Measurements from ENCODE around the gene PTGS1.
"Not testable (repeated sequence)": the region's sequence is repeated elsewhere in the genome, so short reads cannot be mapped to it uniquely, and the experiment has no call there.

PTGS1 gene

DNA sequence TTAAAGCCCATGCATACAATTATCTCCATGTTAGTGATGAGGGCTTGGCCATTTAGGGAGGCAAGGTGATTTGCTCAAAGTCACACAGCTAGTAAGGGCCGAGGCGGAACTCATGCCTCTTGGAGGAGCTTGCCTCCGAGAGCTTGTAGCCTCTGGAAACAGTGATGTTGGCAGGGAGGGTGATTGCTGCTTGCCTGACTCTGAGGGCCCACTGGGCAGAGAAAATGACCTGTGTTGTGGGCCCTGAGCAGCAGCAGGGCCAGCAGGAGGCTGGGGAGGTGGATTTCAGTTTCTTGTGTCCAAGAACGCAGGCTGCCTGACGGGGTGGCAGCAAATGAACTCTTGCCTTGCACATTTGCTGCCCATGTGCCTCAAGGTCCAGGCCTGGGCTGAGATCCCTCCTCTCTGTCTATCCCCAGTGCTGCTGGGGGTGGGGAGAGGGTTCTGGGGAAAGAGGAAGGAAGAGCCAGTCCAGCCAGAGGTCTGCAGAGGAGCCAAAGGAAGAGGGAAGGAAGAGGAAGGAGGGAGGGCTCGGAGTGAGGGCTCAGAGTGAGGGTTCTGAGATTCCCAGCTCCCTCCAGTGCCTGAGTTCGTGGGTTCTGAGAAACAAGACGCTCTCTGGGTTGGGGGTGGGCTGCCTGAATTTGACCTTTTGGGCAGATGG lies 16.2 kb upstream of the PTGS1 start:
- CTCF ChIA-PET, result interaction anchor here (0.9 to 14.5 kb wide), 9 partner anchors 11 to 255 kb away, joined by 3 to 277 read pairs (median 4); partner anchors contain the start of gene PTGS1
- no peak for DNase-seq
- Histone ChIP-seq H3K27me3 (replicated peaks in 2 of 5; ENCODE audit: control insufficient read depth in 4 of 5, insufficient read depth in 5 of 5, low read length in 4 of 5) (no peaks in the 10 kb centered on the region), H3K9me3 (ENCODE audit: control extremely low read depth in 1 of 5, control insufficient read depth in 4 of 5, insufficient read depth in 2 of 5, low read depth in 1 of 5, low read length in 4 of 5) (peaks cover 0 to 9% (median 3%) of the 10 kb centered on the region in 5 experiments), H3K36me3 (ENCODE audit: control insufficient read depth in 4 of 4, insufficient read depth in 4 of 4, low read length in 3 of 4) (no peaks in the 10 kb centered on the region), H3K4me1 (ENCODE audit: control extremely low read depth in 1 of 4, control insufficient read depth in 4 of 4, insufficient read depth in 4 of 4, low read length in 3 of 4) (peaks cover 0 to 17% (median 12%) of the 10 kb centered on the region in 4 experiments), H3K27ac (ENCODE audit: insufficient read depth in 1 of 2, low read depth in 1 of 2, low read length in 2 of 2, poor library complexity in 1 of 2, severe bottlenecking in 2 of 2) (no peak overlapping the region), H3K4me3 (ENCODE audit: control insufficient read depth in 1 of 7, extremely low read depth in 1 of 7, insufficient read depth in 4 of 7, low read depth in 2 of 7, low read length in 6 of 7) (no peak overlapping the region)
- WGBS (ENCODE audit: insufficient coverage), result 71% methylated on average over 5 of the region's 8 CpGs
- POLR2A ChIA-PET, result no interaction called here

DNA sequence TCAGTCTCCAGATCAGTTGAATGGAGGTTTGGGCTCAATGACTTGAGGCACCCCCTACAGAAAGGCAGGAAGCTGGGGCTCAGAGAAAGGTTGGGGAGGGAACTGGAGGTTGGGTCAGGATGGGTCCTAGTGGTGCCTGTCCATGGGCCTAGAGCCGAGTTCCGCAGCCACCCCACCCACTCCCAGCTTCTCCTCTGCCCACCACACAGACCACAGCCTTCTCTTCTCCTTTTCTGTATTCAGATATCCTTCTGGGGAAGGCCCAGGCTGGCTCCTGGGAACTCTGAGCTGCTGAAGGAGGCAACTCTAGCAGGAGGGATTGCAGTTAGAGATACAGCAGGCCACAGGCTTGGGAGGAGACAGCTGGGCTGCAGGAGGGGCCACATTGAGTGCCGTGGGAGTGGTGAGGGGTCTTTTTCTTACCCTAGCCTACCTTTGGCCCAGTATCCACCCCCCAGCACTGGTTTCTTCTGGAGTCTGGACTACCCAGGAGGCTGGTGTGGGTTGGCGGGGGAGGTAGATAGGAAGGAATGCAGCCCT lies 15.4 kb upstream of the PTGS1 start:
- Histone ChIP-seq H3K27ac (ENCODE audit: insufficient read depth in 1 of 2, low read depth in 1 of 2, low read length in 2 of 2, poor library complexity in 1 of 2, severe bottlenecking in 2 of 2) (no peak overlapping the region), H3K36me3 (ENCODE audit: control insufficient read depth in 4 of 4, insufficient read depth in 4 of 4, low read length in 3 of 4) (no peaks in the 10 kb centered on the region), H3K27me3 (replicated peaks in 2 of 5; ENCODE audit: control insufficient read depth in 4 of 5, insufficient read depth in 5 of 5, low read length in 4 of 5) (no peaks in the 10 kb centered on the region), H3K4me1 (ENCODE audit: control extremely low read depth in 1 of 4, control insufficient read depth in 4 of 4, insufficient read depth in 4 of 4, low read length in 3 of 4) (peaks cover 0 to 17% (median 10%) of the 10 kb centered on the region in 4 experiments), H3K4me3 (ENCODE audit: control insufficient read depth in 1 of 7, extremely low read depth in 1 of 7, insufficient read depth in 4 of 7, low read depth in 2 of 7, low read length in 6 of 7) (no peak overlapping the region), H3K9me3 (ENCODE audit: control extremely low read depth in 1 of 5, control insufficient read depth in 4 of 5, insufficient read depth in 2 of 5, low read depth in 1 of 5, low read length in 4 of 5) (peaks cover 0 to 9% (median 3%) of the 10 kb centered on the region in 5 experiments)
- POLR2A ChIA-PET, result no interaction called here
- no peak for DNase-seq
- 100% methylated on average over 2 of the region's 4 CpGs for WGBS (ENCODE audit: insufficient coverage)
- CTCF ChIA-PET, result interaction anchor here (0.9 to 14.5 kb wide), 12 partner anchors 11 to 256 kb away, joined by 3 to 277 read pairs (median 3); partner anchors contain the start of gene PTGS1

DNA sequence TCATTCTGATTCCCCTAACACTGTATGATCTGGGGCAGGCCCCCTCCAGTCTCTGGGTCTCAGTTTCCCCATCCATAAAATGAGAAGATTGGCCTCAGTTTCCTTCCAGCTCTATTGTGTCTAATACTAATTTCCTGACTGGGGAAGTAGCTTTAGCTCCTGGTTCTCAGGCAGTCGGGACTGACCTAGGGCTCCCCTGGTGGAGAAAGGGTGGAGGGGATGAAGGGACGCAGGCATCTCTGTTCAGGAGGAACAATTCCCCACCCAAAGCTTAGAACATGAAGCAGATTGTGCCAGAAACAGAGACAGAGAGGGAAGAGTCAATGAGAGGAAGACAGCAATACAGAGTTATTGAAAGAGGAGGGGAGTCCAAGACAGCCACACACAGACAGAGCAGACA lies 14.2 kb upstream of the PTGS1 start:
- DNase-seq, result no peak
- 85% methylated on average over 2 of the region's 2 CpGs for WGBS (ENCODE audit: insufficient coverage)
- H3K36me3 ChIP-seq (ENCODE audit: control insufficient read depth in 4 of 4, insufficient read depth in 4 of 4, low read length in 3 of 4), result no peaks in the 10 kb centered on the region
- H3K4me3 ChIP-seq (ENCODE audit: control insufficient read depth in 1 of 7, extremely low read depth in 1 of 7, insufficient read depth in 4 of 7, low read depth in 2 of 7, low read length in 6 of 7), result no peak overlapping the region
- POLR2A ChIA-PET, result no interaction called here
- H3K27ac ChIP-seq (ENCODE audit: insufficient read depth in 1 of 2, low read depth in 1 of 2, low read length in 2 of 2, poor library complexity in 1 of 2, severe bottlenecking in 2 of 2), result no peak overlapping the region
- CTCF ChIA-PET, result interaction anchor here (1.1 to 14.5 kb wide), 8 partner anchors 11 to 232 kb away, joined by 3 to 277 read pairs (median 4); partner anchors contain the start of gene PTGS1
- H3K9me3 ChIP-seq (ENCODE audit: control extremely low read depth in 1 of 5, control insufficient read depth in 4 of 5, insufficient read depth in 2 of 5, low read depth in 1 of 5, low read length in 4 of 5), result peaks cover 0 to 9% (median 3%) of the 10 kb centered on the region in 5 experiments
- peaks cover 0 to 20% (median 10%) of the 10 kb centered on the region in 4 experiments for H3K4me1 ChIP-seq (ENCODE audit: control extremely low read depth in 1 of 4, control insufficient read depth in 4 of 4, insufficient read depth in 4 of 4, low read length in 3 of 4)
- no peaks in the 10 kb centered on the region for H3K27me3 ChIP-seq (replicated peaks in 2 of 5; ENCODE audit: control insufficient read depth in 4 of 5, insufficient read depth in 5 of 5, low read length in 4 of 5)

DNA sequence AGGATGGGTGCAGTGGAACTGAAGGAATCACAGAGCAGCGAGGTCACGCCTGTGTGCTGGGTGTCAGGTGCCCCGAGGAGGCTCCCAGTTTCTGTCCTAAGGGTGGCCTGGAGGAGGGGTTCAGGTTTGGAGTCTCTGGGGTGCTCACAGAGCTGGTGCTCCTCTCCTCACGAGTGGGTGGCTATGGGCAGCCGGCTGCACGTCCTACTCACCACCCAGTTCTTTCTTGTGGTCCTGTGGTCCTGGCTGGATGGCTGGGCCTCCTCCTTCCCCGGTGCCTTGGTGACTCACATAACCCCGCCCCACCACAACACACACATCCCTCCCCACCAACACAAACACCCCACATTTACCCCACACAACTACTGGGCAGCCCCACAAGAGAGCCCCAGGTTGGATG lies 9.9 kb upstream of the PTGS1 start:
- Histone ChIP-seq H3K4me3 (ENCODE audit: control insufficient read depth in 1 of 7, extremely low read depth in 1 of 7, insufficient read depth in 4 of 7, low read depth in 2 of 7, low read length in 6 of 7) (no peak overlapping the region), H3K4me1 (ENCODE audit: control extremely low read depth in 1 of 4, control insufficient read depth in 4 of 4, insufficient read depth in 4 of 4, low read length in 3 of 4) (peaks cover 0 to 3% (median 0%) of the 10 kb centered on the region in 4 experiments), H3K9me3 (ENCODE audit: control extremely low read depth in 1 of 5, control insufficient read depth in 4 of 5, insufficient read depth in 2 of 5, low read depth in 1 of 5, low read length in 4 of 5) (peaks cover 0 to 4% (median 0%) of the 10 kb centered on the region in 5 experiments), H3K27ac (ENCODE audit: insufficient read depth in 1 of 2, low read depth in 1 of 2, low read length in 2 of 2, poor library complexity in 1 of 2, severe bottlenecking in 2 of 2) (no peak overlapping the region), H3K27me3 (replicated peaks in 2 of 5; ENCODE audit: control insufficient read depth in 4 of 5, insufficient read depth in 5 of 5, low read length in 4 of 5) (no peaks in the 10 kb centered on the region), H3K36me3 (ENCODE audit: control insufficient read depth in 4 of 4, insufficient read depth in 4 of 4, low read length in 3 of 4) (no peaks in the 10 kb centered on the region)
- POLR2A ChIA-PET, result no interaction called here
- CTCF ChIA-PET, result interaction anchor here (2.7 kb wide), 1 partner anchor 11 kb away, joined by 13 read pairs; no protein-coding TSS in a partner anchor
- 96% methylated on average over 4 of the region's 8 CpGs for WGBS (ENCODE audit: insufficient coverage)
- DNase-seq, result no peak

DNA sequence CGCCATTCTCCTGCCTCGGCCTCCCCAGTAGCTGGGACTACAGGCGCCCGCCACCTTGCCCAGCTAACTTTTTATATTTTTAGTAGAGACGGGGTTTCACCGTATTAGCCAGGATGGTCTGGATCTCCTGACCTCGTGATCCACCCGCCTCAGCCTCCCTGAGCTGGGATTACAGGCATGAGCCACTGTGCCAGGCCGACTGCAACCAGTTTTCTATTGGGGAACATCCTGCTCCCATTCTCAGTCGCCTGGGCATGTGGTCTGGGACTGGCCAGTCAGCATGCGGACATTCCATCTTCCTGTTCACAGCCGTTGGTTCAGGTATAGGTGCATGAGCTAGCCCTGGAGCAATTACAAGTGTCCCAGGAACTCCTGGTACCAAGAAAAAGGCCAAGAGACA lies 7.7 kb upstream of the PTGS1 start:
- DNase-seq; H3K4me1 ChIP-seq (ENCODE audit: control extremely low read depth in 1 of 4, control insufficient read depth in 4 of 4, insufficient read depth in 4 of 4, low read length in 3 of 4); POLR2A ChIA-PET; H3K27me3 ChIP-seq (replicated peaks in 2 of 5; ENCODE audit: control insufficient read depth in 4 of 5, insufficient read depth in 5 of 5, low read length in 4 of 5); H3K27ac ChIP-seq (ENCODE audit: insufficient read depth in 1 of 2, low read depth in 1 of 2, low read length in 2 of 2, poor library complexity in 1 of 2, severe bottlenecking in 2 of 2); H3K4me3 ChIP-seq (ENCODE audit: control insufficient read depth in 1 of 7, extremely low read depth in 1 of 7, insufficient read depth in 4 of 7, low read depth in 2 of 7, low read length in 6 of 7); H3K36me3 ChIP-seq (ENCODE audit: control insufficient read depth in 4 of 4, insufficient read depth in 4 of 4, low read length in 3 of 4); H3K9me3 ChIP-seq (ENCODE audit: control extremely low read depth in 1 of 5, control insufficient read depth in 4 of 5, insufficient read depth in 2 of 5, low read depth in 1 of 5, low read length in 4 of 5): not testable (repeated sequence)
- CTCF ChIA-PET, result interaction anchor here (0.9 to 2.7 kb wide), 4 partner anchors 13 to 239 kb away, joined by 3 to 13 read pairs (median 4); no protein-coding TSS in a partner anchor
- WGBS (ENCODE audit: insufficient coverage), result 97% methylated on average over 12 of the region's 12 CpGs

DNA sequence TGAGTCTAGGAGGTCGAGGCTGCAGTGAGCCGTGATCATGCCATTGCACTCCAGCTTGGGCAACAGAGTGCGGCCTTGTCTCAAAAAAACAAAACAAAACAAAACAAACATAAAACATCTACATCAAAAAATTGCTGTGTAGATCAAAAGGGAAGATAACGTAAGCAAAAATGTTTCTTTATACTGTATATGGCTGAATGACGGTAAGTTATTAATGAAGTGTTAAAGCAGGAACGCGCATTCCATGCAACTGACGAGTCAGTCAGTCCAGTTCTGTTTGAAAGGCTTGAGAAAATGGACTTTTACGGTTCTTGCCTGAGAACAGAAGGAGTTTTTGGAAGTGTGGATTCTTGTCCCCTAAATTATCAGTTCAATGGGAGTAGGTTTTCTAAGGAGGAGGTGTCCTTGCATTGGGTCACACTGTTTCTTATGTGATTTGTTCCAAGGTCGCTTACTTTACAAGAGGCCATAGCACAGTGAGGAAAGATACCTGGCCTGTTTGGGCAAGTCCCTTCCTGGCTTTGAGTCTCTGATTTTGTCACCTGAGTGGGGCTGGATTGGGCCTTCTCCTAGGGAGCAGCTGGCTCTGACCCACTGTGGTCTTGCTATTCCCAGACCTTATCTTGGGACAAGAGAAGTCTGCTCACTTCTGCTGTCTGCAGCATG lies 6.6 kb upstream of the PTGS1 start:
- CTCF ChIA-PET, result interaction anchor here (1.3 kb wide), 1 partner anchor 242 kb away, joined by 3 read pairs; no protein-coding TSS in a partner anchor
- WGBS (ENCODE audit: insufficient coverage), result 100% methylated on average over 6 of the region's 10 CpGs

More for the DNA sequence above, 6.6 kb upstream of the PTGS1 start:
- H3K4me1 ChIP-seq (ENCODE audit: control extremely low read depth in 1 of 4, control insufficient read depth in 4 of 4, insufficient read depth in 4 of 4, low read length in 3 of 4), result peaks cover 0 to 3% (median 0%) of the 10 kb centered on the region in 4 experiments
- no peak for DNase-seq
- POLR2A ChIA-PET, result no interaction called here
- H3K4me3 ChIP-seq (ENCODE audit: control insufficient read depth in 1 of 7, extremely low read depth in 1 of 7, insufficient read depth in 4 of 7, low read depth in 2 of 7, low read length in 6 of 7), result no peak overlapping the region
- no peaks in the 10 kb centered on the region for H3K27me3 ChIP-seq (replicated peaks in 2 of 5; ENCODE audit: control insufficient read depth in 4 of 5, insufficient read depth in 5 of 5, low read length in 4 of 5)
- no peak overlapping the region for H3K27ac ChIP-seq (ENCODE audit: insufficient read depth in 1 of 2, low read depth in 1 of 2, low read length in 2 of 2, poor library complexity in 1 of 2, severe bottlenecking in 2 of 2)
- no peaks in the 10 kb centered on the region for H3K36me3 ChIP-seq (ENCODE audit: control insufficient read depth in 4 of 4, insufficient read depth in 4 of 4, low read length in 3 of 4)
- H3K9me3 ChIP-seq (ENCODE audit: control extremely low read depth in 1 of 5, control insufficient read depth in 4 of 5, insufficient read depth in 2 of 5, low read depth in 1 of 5, low read length in 4 of 5), result peaks cover 0 to 3% (median 0%) of the 10 kb centered on the region in 5 experiments
